Measurements from ENCODE around the gene SENP8. TPM values are rescaled to one million over a fixed set of nuclear protein-coding genes. Genes with fewer than 3 reads are reported as not detected.
"Not testable (repeated sequence)": the region's sequence is repeated elsewhere in the genome, so short reads cannot be mapped to it uniquely, and the experiment has no call there.

Gene SENP8
- total RNA-seq, 2 donors from 2014 or later = 2.3 to 4.2 TPM

DNA sequence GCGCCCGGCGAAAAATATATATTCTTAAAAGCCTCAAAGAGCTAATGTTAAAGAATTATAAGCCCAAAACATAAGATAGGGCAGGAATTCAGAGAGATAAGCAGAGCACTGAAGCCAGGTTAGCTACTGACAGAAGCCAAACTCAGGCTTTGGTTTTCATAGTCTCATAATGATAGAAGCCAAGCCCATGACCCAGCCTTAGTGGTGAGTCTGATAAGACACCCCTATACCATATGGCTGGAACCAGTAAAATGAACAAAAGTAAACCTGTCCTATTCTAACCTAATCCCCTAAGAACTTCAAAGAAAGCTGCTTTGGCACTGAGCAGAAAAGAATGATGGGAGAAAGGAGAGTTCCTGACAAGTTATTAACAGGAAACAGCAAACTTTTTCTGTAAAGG lies 26.2 kb upstream of the SENP8 start:
- TF ChIP-seq CTCF (IDR thresholded peaks at IDR 0.05) = no peak
- intact Hi-C loops (cut with DNase I) = no loop called here

DNA sequence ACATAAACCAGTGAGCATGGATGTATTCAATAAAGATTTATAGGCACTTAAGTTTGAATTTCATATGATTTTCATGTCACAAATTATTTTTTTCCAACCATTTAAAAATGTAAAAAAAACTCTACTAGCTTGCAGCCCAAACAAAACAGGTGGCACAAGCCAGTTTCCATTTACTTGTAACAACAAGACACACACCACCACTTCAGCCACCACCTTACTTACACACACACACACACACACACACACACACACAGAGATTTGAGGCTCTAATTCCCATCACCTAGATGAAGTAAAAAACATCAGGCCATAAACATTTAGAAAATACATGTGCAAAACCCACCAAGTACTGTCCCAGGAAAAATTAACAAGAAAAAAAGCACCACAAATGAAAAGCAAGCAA lies 25.5 kb upstream of the SENP8 start:
- no peak for TF ChIP-seq CTCF (IDR thresholded peaks at IDR 0.05)
- H3K27me3 ChIP-seq = no peaks in the 10 kb centered on the region
- no peak overlapping the region for H3K27ac ChIP-seq
- H3K4me1 ChIP-seq = no peaks in the 10 kb centered on the region
- H3K36me3 ChIP-seq = no peaks in the 10 kb centered on the region
- H3K9ac ChIP-seq (ENCODE audit: low read depth in 2 of 2, low read length in 2 of 2) = no peak overlapping the region
- no peak for DNase-seq
- H3K4me3 ChIP-seq = no peak overlapping the region
- H3K9me3 ChIP-seq = no peaks in the 10 kb centered on the region
- intact Hi-C loops (cut with DNase I) = no loop called here

More for the DNA sequence above, 26.2 kb upstream of the SENP8 start:
- Histone ChIP-seq H3K27me3 (no peaks in the 10 kb centered on the region), H3K36me3 (no peaks in the 10 kb centered on the region), H3K27ac (no peak overlapping the region), H3K4me1 (no peaks in the 10 kb centered on the region), H3K9ac (ENCODE audit: low read depth in 2 of 2, low read length in 2 of 2) (no peak overlapping the region), H3K9me3 (no peaks in the 10 kb centered on the region), H3K4me3 (no peak overlapping the region)
- DNase-seq = no peak

DNA sequence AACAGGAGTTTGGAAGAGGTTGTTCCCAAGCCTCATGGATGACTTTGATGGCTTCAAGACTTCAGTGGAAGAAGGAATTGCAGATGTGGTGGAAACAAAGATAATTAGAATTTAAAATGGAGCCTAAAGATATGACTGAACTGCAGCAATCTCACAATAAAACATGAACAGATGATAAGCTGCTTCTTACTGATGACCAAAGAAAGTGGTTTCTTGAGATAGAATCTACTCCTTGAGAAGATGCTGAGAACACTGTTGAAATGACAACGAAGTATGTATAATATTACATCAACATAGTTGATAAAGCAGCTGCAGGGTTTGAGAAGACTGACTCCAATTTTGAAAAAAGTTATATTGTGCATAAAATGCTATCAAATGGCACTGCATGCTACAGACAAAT lies 21.4 kb upstream of the SENP8 start:
- Histone ChIP-seq H3K27ac (no peak overlapping the region), H3K9ac (ENCODE audit: low read depth in 2 of 2, low read length in 2 of 2) (no peak overlapping the region), H3K36me3 (no peaks in the 10 kb centered on the region), H3K4me1 (no peaks in the 10 kb centered on the region), H3K27me3 (no peaks in the 10 kb centered on the region), H3K4me3 (no peak overlapping the region), H3K9me3 (no peaks in the 10 kb centered on the region)
- DNase-seq = no peak
- intact Hi-C loops (cut with DNase I) = no loop called here
- TF ChIP-seq CTCF (IDR thresholded peaks at IDR 0.05) = no peak

DNA sequence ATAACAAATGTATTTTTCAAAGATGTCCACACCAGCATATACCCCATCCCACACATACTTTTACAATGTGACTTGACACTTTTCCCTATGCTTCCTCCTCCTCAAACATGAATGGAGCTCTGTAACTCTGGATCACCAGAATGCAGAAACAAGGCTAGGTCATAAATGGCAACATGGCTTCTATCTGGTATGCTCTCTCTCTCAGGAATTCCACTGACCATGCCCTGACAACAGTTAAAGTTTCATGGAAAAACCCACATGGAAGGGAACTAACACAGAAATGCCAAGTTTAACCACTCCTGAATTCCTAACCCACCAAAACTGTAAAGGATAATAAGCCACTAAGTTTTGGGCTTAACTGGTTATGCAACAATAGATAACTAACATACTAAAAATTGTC lies 20.2 kb upstream of the SENP8 start:
- Histone ChIP-seq H3K9ac (ENCODE audit: low read depth in 2 of 2, low read length in 2 of 2) (no peak overlapping the region), H3K27ac (no peak overlapping the region), H3K4me3 (no peak overlapping the region), H3K27me3 (no peaks in the 10 kb centered on the region), H3K36me3 (no peaks in the 10 kb centered on the region), H3K4me1 (no peaks in the 10 kb centered on the region), H3K9me3 (no peaks in the 10 kb centered on the region)
- intact Hi-C loops (cut with DNase I) = no loop called here
- no peak for TF ChIP-seq CTCF (IDR thresholded peaks at IDR 0.05)
- no peak for DNase-seq

- Histone ChIP-seq H3K36me3 (no peaks in the 10 kb centered on the region), H3K27ac (no peak overlapping the region), H3K9ac (ENCODE audit: low read depth in 2 of 2, low read length in 2 of 2) (no peak overlapping the region), H3K4me1 (no peaks in the 10 kb centered on the region), H3K9me3 (no peaks in the 10 kb centered on the region), H3K4me3 (no peak overlapping the region), H3K27me3 (no peaks in the 10 kb centered on the region)
- TF ChIP-seq CTCF (IDR thresholded peaks at IDR 0.05) = no peak
- DNase-seq = no peak
- intact Hi-C loops (cut with DNase I) = no loop called here
Observed at GRCh38 chr15:72099155-72099554, 19.0 kb upstream of the SENP8 start.

GRCh38 chr15:72100551-72100950 lies 17.7 kb upstream of the SENP8 start:
- H3K27me3 ChIP-seq; H3K9me3 ChIP-seq; H3K4me1 ChIP-seq; H3K9ac ChIP-seq (ENCODE audit: low read depth in 2 of 2, low read length in 2 of 2); DNase-seq; intact Hi-C loops (cut with DNase I); H3K36me3 ChIP-seq; H3K4me3 ChIP-seq; H3K27ac ChIP-seq: not testable (repeated sequence)
